ENCODE data around the gene ASIP.
"Not testable (repeated sequence)": the region's sequence is repeated elsewhere in the genome, so short reads cannot be mapped to it uniquely, and the experiment has no call there.

The ASIP gene

GRCh38 chr20:34274694-34275093, 33.5 kb downstream of the ASIP start:
- DNase-seq (ENCODE audit: low read depth in 1 of 2, low spot score in 1 of 2) = no peak
- TF ChIP-seq JUND (IDR thresholded peaks at IDR 0.05; ENCODE audit: low read depth) = no peak
- in situ Hi-C loops (cut with HindIII; ENCODE audit: low pct_unique_long_range_greater_than_20kb, low sequenced_read_pairs) = no loop called here

DNA sequence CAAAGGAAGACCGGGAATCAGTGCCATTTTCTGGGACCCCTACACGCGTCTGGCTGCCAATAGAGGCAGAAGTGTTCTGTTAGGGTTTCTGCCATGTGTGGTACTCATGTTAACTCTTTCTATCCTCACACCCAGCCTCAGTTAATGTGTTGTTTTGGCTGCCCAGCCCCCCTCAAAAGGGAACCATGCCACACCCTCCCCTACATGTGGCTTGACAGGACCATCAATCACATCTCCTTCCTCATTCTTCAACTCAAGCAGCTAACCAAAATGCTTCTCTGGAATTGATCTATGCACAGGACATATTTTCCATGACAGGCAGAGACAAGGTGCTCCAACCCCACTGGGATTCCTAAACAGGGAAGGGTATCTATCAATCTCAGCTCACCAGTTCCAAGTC, 40.0 kb downstream of the ASIP start:
- TF ChIP-seq JUND (IDR thresholded peaks at IDR 0.05; ENCODE audit: low read depth) = no peak
- no peak for DNase-seq (ENCODE audit: low read depth in 1 of 2, low spot score in 1 of 2)
- in situ Hi-C loops (cut with HindIII; ENCODE audit: low pct_unique_long_range_greater_than_20kb, low sequenced_read_pairs) = no loop called here

GRCh38 chr20:34282041-34282440, 40.8 kb downstream of the ASIP start:
- DNase-seq (ENCODE audit: low read depth in 1 of 2, low spot score in 1 of 2) = no peak
- in situ Hi-C loops (cut with HindIII; ENCODE audit: low pct_unique_long_range_greater_than_20kb, low sequenced_read_pairs) = no loop called here
- TF ChIP-seq JUND (IDR thresholded peaks at IDR 0.05; ENCODE audit: low read depth) = no peak

DNA sequence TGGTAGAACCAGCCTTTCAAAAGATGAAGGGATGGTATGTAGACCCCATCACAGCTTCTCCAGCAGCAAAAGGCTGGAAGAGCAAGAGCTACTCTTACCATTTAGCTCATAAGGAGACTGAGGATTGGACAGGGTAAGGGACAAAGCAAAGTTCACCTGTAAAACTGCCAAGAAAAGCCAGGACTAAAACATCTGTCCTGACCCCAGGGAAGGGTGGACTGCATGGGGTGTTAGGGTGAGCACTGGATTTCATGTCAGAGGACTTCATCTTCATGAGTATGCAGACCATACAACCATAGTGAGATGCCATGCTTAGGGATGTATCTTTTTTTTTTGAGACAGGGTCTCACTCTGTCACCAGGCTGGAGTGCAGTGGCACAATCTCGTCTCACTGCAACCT, 42.6 kb downstream of the ASIP start:
- in situ Hi-C loops (cut with HindIII; ENCODE audit: low pct_unique_long_range_greater_than_20kb, low sequenced_read_pairs) = no loop called here
- no peak for DNase-seq (ENCODE audit: low read depth in 1 of 2, low spot score in 1 of 2)
- no peak for TF ChIP-seq JUND (IDR thresholded peaks at IDR 0.05; ENCODE audit: low read depth)

DNA sequence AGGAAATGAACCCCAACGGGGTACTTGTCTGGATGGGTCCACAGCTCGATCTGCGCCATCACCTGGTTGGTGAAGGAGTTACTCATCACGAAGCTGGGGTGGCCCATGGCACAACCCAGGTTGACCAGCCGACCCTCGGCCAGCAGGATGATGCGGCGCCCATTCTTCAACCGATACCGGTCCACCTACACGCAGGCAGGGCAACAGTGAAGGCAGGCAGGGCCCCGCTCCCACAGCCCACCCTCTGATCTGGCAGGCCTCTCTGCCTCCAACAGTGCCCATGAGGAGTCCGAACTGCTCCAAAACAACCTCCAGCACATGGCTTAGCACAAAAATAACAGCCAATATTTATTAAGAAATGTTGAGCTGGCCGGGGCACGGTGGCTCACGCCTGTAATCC, 44.2 kb downstream of the ASIP start:
- no peak for TF ChIP-seq JUND (IDR thresholded peaks at IDR 0.05; ENCODE audit: low read depth)
- in situ Hi-C loops (cut with HindIII; ENCODE audit: low pct_unique_long_range_greater_than_20kb, low sequenced_read_pairs) = no loop called here

GRCh38 chr20:34287500-34287899, 46.3 kb downstream of the ASIP start:
- in situ Hi-C loops (cut with HindIII; ENCODE audit: low pct_unique_long_range_greater_than_20kb, low sequenced_read_pairs) = not testable (repeated sequence)

More for the DNA sequence above, 44.2 kb downstream of the ASIP start:
- no peak for DNase-seq (ENCODE audit: low read depth in 1 of 2, low spot score in 1 of 2)

GRCh38 chr20:34290471-34290870, 49.2 kb downstream of the ASIP start:
- in situ Hi-C loops (cut with HindIII; ENCODE audit: low pct_unique_long_range_greater_than_20kb, low sequenced_read_pairs) = no loop called here
- no peak for TF ChIP-seq JUND (IDR thresholded peaks at IDR 0.05; ENCODE audit: low read depth)
- DNase-seq (ENCODE audit: low read depth in 1 of 2, low spot score in 1 of 2) = no peak

More at GRCh38 chr20:34287500-34287899, 46.3 kb downstream of the ASIP start:
- not testable (repeated sequence) for DNase-seq (ENCODE audit: low read depth in 1 of 2, low spot score in 1 of 2)

DNA sequence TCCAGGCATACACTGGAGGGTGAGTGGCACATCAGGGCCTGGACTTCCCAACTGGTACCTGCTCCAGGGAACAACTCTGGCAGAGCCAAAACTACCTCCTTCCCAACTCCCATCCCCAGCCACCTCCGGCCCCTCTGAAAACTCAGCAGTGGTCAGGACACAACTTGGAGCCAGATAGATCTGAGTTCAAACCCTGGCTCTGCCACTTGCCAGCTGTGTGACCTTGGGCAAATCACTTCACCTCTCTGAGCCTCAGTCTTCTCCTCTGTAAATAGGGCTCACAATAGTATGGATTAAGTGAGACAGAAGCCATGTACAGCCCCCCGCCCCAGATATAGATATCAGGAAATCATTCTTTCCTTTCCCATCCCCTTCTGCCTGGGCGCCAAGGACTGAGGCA, 51.3 kb downstream of the ASIP start:
- no peak for DNase-seq (ENCODE audit: low read depth in 1 of 2, low spot score in 1 of 2)
- TF ChIP-seq JUND (IDR thresholded peaks at IDR 0.05; ENCODE audit: low read depth) = no peak
- in situ Hi-C loops (cut with HindIII; ENCODE audit: low pct_unique_long_range_greater_than_20kb, low sequenced_read_pairs) = no loop called here

- no peak for TF ChIP-seq JUND (IDR thresholded peaks at IDR 0.05; ENCODE audit: low read depth)
- in situ Hi-C loops (cut with HindIII; ENCODE audit: low pct_unique_long_range_greater_than_20kb, low sequenced_read_pairs) = no loop called here
- no peak for DNase-seq (ENCODE audit: low read depth in 1 of 2, low spot score in 1 of 2)
Observed at GRCh38 chr20:34293119-34293518, 51.9 kb downstream of the ASIP start.

DNA sequence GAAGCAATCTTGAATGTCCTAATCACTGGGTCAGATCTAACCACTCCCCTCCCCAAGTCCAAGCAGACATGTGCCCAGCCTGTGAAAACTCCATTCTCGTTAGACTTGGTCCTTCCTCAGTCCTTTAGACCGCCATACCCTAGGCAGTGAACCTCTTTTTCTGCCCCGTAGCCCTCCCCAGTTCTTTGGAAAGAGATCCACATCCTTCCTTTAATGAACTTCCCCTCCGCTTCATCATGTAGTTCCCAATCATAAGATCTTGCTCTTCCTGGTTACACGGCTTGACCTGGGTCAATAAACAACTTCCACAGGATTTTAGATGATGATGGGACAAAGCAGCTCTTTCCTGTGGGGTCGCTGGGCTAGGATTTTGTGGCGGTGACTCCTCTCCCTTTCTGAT, 52.4 kb downstream of the ASIP start:
- no peak for TF ChIP-seq JUND (IDR thresholded peaks at IDR 0.05; ENCODE audit: low read depth)
- no peak for DNase-seq (ENCODE audit: low read depth in 1 of 2, low spot score in 1 of 2)
- in situ Hi-C loops (cut with HindIII; ENCODE audit: low pct_unique_long_range_greater_than_20kb, low sequenced_read_pairs) = no loop called here

- in situ Hi-C loops (cut with HindIII; ENCODE audit: low pct_unique_long_range_greater_than_20kb, low sequenced_read_pairs) = no loop called here
- no peak for TF ChIP-seq JUND (IDR thresholded peaks at IDR 0.05; ENCODE audit: low read depth)
- no peak for DNase-seq (ENCODE audit: low read depth in 1 of 2, low spot score in 1 of 2)
Observed at GRCh38 chr20:34294563-34294962, 53.3 kb downstream of the ASIP start.

GRCh38 chr20:34295284-34295683, 54.1 kb downstream of the ASIP start:
- in situ Hi-C loops (cut with HindIII; ENCODE audit: low pct_unique_long_range_greater_than_20kb, low sequenced_read_pairs) = no loop called here
- no peak for DNase-seq (ENCODE audit: low read depth in 1 of 2, low spot score in 1 of 2)
- no peak for TF ChIP-seq JUND (IDR thresholded peaks at IDR 0.05; ENCODE audit: low read depth)

DNA sequence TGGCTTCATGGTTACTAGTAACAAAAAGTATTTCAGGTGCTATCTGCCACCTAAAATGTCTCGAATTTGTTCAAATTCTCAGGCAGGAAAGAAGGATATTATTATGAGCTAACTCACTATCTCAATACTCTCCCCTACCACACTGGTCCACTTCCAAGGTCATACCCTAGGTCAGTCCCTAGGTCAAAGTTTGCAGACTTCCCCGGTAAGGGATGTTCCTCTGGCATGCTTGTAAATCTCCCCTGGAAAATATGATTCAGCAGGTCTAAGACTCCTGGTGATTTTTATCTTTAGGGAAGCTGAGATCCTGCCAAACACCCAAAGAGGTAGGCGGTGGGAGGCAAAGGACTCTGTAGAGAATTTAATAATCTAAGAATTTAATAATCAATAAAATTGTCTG, 55.2 kb downstream of the ASIP start:
- in situ Hi-C loops (cut with HindIII; ENCODE audit: low pct_unique_long_range_greater_than_20kb, low sequenced_read_pairs) = no loop called here
- DNase-seq (ENCODE audit: low read depth in 1 of 2, low spot score in 1 of 2) = no peak
- no peak for TF ChIP-seq JUND (IDR thresholded peaks at IDR 0.05; ENCODE audit: low read depth)

DNA sequence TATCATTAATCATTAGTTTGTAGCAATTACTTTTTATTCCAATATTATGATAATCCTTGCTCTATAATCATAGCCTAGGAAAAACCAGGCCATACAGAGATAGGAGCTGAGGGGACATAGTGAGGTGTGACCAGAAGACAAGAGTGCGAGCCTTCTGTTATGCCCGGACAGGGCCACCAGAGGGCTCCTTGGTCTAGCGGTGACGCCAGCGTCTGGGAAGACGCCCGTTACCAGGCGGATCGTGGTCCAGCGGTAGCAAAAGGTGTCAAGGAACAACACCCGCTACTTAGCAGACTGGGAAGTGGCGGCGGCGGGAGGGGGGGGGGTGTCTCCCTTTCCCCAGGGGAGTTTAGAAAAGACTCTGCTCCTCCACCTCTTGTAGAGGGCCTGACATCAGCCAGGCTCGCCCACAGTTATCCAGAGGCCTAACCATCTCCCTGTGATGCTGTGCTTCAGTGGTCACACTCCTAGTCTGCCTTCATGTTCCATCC, 57.1 kb downstream of the ASIP start:
- in situ Hi-C loops (cut with HindIII; ENCODE audit: low pct_unique_long_range_greater_than_20kb, low sequenced_read_pairs); DNase-seq (ENCODE audit: low read depth in 1 of 2, low spot score in 1 of 2): not testable (repeated sequence)

Measured in T47D (cell line).